NOMO-1 treated with DMSO at 0.1 percent for 48 hours (cell line): ENCODE results near the gene E2F3.

Experiments
- DNase-seq: peaks from one replicate; lab custom pipeline; 2025; ENCODE audit not compliant: unreplicated experiment; lab: John Stamatoyannopoulos, UW

E2F3 gene

GRCh38 chr6:20401205-20402091 is at the start of gene E2F3:
Gene E2F3, plus strand, starts transcription at chr6:20401879. Its CDS starts 354 bp downstream, at chr6:20402233.
- peak; percentile 100 for DNase-seq

DNA sequence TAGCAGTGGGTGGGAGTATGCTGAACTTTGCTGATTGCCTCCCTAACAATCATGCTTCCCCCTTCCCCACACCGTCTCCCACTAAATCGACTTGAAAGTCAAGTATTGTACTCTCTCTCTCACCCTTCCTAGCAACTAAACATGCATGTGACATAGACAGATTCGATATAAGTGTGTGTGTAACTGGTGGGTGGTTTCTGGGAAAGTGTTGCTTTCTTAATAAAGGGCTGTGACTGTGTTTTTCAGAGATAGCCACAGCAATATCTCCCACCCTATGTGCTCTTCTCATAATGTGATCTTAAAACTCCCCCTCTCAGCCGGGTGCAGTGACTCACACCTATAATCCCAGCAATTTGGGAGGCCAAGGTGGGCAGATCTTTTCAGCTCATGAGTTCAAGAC is 49.3 kb upstream of the E2F3 start:
- no peak for DNase-seq

DNA sequence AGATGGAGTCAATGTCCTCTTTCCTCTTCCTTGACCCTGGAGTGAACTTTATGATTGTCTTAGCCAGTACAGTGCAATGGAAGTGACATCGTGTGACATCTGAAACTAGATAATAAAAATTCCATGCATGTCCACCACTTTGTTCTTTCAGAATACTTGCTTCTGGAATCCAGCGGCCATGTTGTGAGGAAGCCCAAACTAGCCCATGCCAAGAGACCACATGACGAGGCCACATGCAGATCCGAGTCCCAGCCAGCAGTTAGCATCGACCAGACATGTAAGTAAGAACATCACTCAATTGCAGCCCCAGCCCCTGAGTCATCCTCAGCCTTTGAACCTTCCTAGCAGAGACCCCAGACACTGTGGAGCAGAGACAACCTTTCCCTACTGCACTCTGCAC is 48.5 kb upstream of the E2F3 start:
- DNase-seq: no peak

- no peak for DNase-seq
Observed at GRCh38 chr6:20354366-20354765, 47.3 kb upstream of the E2F3 start.

DNA sequence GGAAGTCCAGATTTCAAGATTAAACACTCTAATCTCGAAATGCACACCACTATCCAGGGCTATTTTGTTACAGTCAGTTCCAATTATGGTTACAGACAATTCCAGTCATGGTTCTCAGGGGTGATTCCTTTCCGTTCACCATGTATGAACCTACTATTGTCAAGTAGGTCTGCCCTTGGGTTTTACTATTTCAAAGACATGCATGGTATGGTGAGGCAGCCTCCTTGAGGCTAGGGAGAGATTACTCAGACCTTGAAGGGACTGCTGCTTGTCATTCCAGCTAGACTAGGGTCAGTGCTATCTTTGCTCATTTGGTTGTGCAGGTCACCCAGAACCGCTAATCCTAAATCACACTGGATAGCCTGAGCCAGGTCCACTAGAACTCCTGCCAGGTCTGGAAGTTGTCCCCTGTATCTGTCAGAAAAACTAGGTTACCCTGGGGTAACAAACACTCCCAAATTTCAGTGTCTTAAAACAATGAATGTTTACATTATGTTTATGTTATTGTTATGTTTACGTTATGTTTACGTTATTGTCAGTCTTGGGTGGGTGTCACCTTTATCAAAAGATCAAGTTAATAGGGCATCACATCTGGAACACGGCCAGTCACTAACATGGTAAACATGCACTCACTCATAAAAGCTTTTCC is 41.1 kb upstream of the E2F3 start:
- no peak for DNase-seq

- DNase-seq: no peak
Observed at GRCh38 chr6:20362623-20363022, 39.1 kb upstream of the E2F3 start.

DNA sequence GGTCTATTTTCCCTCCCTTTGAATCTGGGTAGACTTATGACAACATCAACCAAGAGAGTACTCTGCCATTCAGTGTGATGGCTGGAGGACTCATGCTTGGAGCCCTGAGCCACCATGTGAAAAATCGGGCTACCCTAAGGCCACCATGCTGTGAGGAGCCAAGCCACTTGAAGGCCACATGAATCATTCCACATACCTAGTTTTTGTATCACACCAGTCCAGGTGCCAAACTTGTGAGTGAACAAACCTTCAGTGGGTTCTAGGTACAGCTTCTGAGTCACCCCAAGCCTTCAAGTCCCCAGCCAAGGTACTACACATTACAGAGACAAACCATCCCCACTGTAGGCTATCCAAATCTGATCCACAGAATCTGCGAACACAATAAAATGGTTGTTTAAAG is 37.4 kb upstream of the E2F3 start:
- DNase-seq: no peak

GRCh38 chr6:20365456-20365855 is 36.2 kb upstream of the E2F3 start:
- DNase-seq: no peak

GRCh38 chr6:20366082-20366830 is 35.4 kb upstream of the E2F3 start:
- peak; percentile 9 for DNase-seq

DNA sequence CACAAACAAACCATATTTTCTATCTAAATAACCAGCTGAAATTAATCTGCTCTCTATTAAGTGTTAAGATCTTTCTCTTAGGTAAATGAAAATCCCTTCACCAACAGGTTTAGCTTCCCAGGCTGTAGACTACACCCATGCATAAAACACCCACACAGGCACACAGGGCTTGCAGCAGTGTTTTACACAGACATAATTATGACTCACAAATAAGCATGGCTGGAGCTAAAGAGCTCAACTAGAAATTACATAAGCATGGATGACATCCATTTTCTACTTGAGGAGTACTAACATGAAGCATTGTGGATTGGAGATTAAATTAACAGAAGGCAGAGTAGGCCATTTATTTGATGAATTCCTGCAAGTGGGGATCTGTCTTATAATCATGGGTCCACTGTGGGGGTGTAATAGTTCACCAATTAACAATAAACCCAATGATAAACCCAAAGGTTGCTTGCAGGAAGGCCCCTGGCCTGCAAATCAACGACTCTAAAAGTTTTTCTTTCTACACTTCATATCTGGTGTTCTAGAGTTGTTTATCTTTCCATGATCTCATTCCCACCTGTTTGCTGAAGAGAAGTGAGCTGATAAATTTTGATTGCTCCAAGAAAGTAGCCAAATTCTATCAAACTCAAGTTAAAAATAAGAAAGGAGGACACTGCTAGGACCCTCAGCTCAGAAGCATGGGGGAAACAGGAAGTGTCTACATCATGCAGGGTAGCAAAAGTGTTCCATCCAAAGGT is 33.8 kb upstream of the E2F3 start:
- DNase-seq: no peak

DNA sequence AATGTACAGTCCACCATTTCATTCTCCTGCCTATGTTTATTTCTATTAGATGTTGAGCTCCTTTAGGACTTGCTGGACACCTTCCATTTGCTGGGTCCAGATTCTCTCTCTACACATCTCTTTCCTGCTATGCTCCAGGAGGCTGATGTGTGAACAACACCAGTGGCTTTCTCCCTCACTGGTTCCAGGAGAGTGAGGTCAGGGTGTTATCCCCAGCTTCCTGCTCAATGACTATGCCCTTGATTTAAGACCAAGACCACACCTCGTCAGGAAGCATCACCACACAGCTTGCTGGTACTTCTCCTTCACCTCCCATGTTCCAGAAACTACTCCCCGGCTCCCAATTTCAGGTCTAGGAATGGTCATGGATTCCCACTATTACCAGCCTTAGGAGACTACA is 31.3 kb upstream of the E2F3 start:
- no peak for DNase-seq

DNA sequence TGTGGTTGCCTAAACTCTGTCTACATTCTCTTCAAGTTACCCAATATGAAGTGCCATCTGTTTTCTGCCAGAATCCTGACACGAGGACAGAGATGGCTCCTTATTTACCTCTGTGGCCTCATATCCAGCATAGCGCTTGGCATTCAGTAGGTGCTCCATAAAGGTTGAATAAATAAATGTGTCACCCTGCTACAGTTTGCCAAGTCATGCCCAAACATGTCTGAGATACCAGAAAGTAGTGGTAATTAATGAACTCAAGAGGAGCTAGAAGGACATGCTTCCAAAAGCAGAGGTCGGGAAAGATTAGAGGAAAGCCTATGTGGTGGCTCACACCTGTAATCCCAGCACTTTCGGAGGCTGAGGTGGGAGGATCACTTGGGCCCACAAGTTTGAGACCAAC is 30.9 kb upstream of the E2F3 start:
- no peak for DNase-seq

DNA sequence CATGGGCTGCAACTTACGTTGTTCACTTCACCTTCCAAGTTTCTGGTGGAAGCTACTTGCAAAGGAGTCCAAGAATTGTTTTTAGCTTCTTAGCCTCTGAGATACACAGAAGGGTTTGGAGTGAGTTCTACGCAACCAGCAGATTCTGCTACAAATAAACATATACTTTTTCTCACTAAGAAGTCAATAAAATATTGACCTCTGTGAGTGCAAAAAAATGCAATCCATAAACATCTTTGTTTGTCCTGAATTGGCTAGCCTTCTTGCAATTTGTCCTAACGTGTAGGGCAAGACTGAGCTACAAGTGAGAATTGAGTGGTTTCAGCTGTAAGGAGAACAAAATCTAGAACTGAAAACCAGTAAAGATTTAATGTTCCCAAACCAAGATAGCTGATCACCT is 26.2 kb upstream of the E2F3 start:
- no peak for DNase-seq

DNA sequence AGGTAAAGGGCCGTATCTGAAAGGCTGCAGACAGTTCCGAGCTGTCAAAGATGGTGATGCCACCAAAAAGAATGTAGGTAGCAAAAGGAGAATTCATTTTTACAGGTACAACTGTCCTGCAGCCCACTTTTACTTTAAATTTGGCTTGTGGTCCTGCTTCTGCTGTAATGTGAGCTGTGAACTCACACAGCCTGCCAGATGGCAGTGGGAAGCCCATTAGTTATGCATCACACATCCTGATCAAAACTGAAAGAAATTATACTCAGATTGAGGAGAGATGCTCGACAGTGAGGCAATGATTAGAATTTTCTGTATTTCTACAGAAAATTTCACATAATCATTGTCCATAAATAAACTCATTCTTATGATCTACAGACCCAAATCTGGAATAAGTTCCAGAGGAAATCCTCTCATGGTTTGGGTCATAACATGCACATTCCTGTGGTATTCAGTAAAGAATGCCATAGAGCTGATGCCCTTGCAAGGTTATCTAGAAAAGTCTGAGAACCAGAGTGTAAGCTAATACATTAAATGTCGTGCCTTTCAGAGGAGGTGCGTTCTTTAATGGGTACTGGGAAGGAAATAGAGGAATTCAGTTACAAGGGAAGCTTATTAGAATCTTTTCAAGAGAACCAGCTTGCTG is 23.9 kb upstream of the E2F3 start:
- DNase-seq: no peak

GRCh38 chr6:20379231-20379630 is 22.4 kb upstream of the E2F3 start:
- DNase-seq: no peak

DNA sequence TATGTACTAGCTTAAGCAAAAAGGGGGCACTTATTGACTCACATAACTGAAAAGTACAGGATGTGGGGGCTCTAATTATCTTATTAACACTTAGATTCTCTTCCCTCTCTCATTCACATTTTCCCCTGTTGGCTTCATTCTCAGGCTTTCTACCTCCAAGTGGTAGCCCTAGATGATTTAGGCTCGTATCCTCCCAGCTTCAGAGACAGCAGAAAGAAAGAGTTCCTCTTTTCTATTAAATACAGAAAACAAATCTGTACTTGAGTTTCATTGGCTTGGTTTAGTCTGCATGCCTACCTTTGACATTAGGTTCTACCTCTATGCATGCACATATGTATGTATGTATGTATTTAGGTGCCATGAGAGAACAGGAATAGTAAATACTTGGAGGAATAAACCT is 15.5 kb upstream of the E2F3 start:
- DNase-seq: no peak

- no peak for DNase-seq
Observed at GRCh38 chr6:20389066-20389465, 12.6 kb upstream of the E2F3 start.

- DNase-seq: no peak
Observed at GRCh38 chr6:20393297-20393696, 8.4 kb upstream of the E2F3 start.

DNA sequence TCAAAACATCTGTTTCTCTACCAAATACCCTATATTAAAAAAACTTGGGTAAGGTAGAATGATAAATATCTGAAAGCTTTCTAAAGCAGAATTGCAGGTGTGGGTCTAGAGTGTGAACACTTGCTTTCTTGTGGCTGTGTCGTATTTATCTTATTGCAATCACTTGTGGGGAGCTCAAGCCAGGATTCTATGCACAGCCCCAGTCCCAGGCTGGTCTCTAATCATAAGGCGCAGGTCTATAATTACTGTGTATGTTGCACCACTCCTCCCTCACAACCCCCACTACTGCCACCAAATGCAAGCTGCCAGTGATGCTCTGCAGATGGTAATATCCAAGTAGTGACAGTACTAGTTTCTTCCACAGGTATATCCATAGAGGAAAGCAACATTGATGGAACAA is 2.2 kb upstream of the E2F3 start:
- DNase-seq: no peak

- peak; percentile 55 for DNase-seq
Observed at GRCh38 chr6:20400456-20401204, 1.0 kb upstream of the E2F3 start.
